Mesendoderm (in vitro differentiated cells): ENCODE measurements around the gene DNER.

Experiments
- DNase-seq: peaks from one replicate; pipeline ENCODE4 v3.0.0; 2013
- H2AK5ac ChIP-seq: 2 replicates; pipeline ENCODE4 v1.6.1; 2013; ENCODE audit warnings: low read length, inconsistent platforms
- H2BK120ac ChIP-seq: 2 replicates; pipeline ENCODE4 v1.6.1; 2013; ENCODE audit warnings: low read depth, mild to moderate bottlenecking, low read length, moderate library complexity, mixed read lengths
- H2BK15ac ChIP-seq: replicated peaks from 2 replicates; pipeline ENCODE4 v1.6.1; 2013; ENCODE audit warnings: low read depth, mild to moderate bottlenecking, moderate library complexity
- H2BK5ac ChIP-seq: 2 replicates; pipeline ENCODE4 v1.6.1; 2013; ENCODE audit warnings: low read length, inconsistent platforms
- H3K18ac ChIP-seq: 2 replicates; pipeline ENCODE4 v1.6.1; 2013; ENCODE audit warnings: mild to moderate bottlenecking, low read length, mixed read lengths
- H3K23ac ChIP-seq: one replicate; pipeline ENCODE4 v1.6.1; 2013; ENCODE audit warnings: low read length
- H3K27ac ChIP-seq: 2 replicates; pipeline ENCODE4 v1.5.1; 2013; ENCODE audit warnings: low read depth, mild to moderate bottlenecking, inconsistent platforms, low read length, moderate library complexity
- H3K27me3 ChIP-seq: 2 replicates; pipeline ENCODE4 v1.6.1; 2013; ENCODE audit warnings: low read length, control low read depth, mild to moderate bottlenecking, inconsistent platforms; ENCODE audit not compliant: insufficient read depth, poor library complexity
- H3K36me3 ChIP-seq: 2 replicates; pipeline ENCODE4 v1.6.1; 2013; ENCODE audit warnings: low read length, inconsistent platforms; ENCODE audit not compliant: control insufficient read depth, insufficient read depth
- H3K4ac ChIP-seq: one replicate; pipeline ENCODE4 v1.6.1; 2013; ENCODE audit warnings: low read depth, mild to moderate bottlenecking, low read length, moderate library complexity
- H3K4me1 ChIP-seq: 2 replicates; pipeline ENCODE4 v1.6.1; 2013; ENCODE audit warnings: low read depth, low read length, inconsistent platforms; ENCODE audit not compliant: control insufficient read depth
- H3K4me2 ChIP-seq: 2 replicates; pipeline ENCODE4 v1.6.1; 2013; ENCODE audit warnings: low read length
- H3K4me3 ChIP-seq: 2 replicates; pipeline ENCODE4 v1.5.1; 2013; ENCODE audit warnings: mild to moderate bottlenecking, low read length
- H3K56ac ChIP-seq: one replicate; pipeline ENCODE4 v1.6.1; 2013; ENCODE audit warnings: low read length
- H3K79me1 ChIP-seq: 2 replicates; pipeline ENCODE4 v1.6.1; 2013; ENCODE audit warnings: low read length, inconsistent platforms
- H3K79me2 ChIP-seq: 2 replicates; pipeline ENCODE4 v1.6.1; 2013; ENCODE audit warnings: mild to moderate bottlenecking, low read length; ENCODE audit not compliant: control insufficient read depth, insufficient read depth
- H3K9ac ChIP-seq: 2 replicates; pipeline ENCODE4 v1.6.1; 2013; ENCODE audit warnings: low read length, inconsistent platforms
- H4K5ac ChIP-seq: one replicate; pipeline ENCODE4 v1.6.1; 2013; ENCODE audit warnings: low read length
- H4K8ac ChIP-seq: one replicate; pipeline ENCODE4 v1.6.1; 2013; ENCODE audit warnings: low read depth, mild to moderate bottlenecking, control low read depth, low read length, moderate library complexity
- WGBS: extraction: QIAGEN DNeasy Blood & Tissue Kit; methylation state at CpG from one replicate; pipeline ENCODE4 v1.1.7; 2013; ENCODE audit warnings: low lambda C conversion rate, missing lambda C conversion rate; ENCODE audit not compliant: insufficient coverage; ENCODE audit errors: extremely low coverage; 5-methylcytosine and 5-hydroxymethylcytosine counted together

The DNER gene

DNA sequence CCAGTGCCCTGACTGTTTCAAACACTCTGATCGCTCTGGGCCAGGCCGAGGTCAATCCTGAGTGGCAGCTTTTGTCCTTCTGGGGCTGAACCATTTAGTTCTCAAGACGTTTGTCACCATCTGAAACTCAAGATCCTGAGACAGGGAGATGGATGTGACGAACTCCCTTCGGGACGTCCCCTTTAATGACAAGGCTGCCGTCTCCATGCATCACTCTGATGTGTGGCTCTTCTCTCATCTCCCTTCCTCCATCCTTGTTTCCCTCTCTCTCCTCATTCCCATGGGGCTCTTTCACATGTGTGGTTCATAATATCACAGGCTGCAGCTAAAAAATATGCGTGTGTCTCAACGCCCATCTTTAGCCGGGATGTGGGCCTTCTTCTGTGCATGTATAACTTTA is 189.6 kb downstream of the DNER start:
- H3K79me1 ChIP-seq: no peaks in the 10 kb centered on the region
- H3K27ac ChIP-seq: no peak overlapping the region
- no CpG with 5 or more reads among the region's 10 CpGs for WGBS
- H3K56ac ChIP-seq: no peak overlapping the region
- no peak overlapping the region for H4K5ac ChIP-seq
- no peak overlapping the region for H3K18ac ChIP-seq
- no peak overlapping the region for H3K23ac ChIP-seq
- no peak for DNase-seq
- H2AK5ac ChIP-seq: no peak overlapping the region
- H2BK120ac ChIP-seq: no peak overlapping the region
- H4K8ac ChIP-seq: no peak overlapping the region
- H3K4me3 ChIP-seq: no peak overlapping the region
- H3K36me3 ChIP-seq: no peaks in the 10 kb centered on the region
- H3K4me2 ChIP-seq: no peak overlapping the region
- H2BK15ac ChIP-seq: no peak overlapping the region
- H3K9ac ChIP-seq: no peak overlapping the region
- H3K79me2 ChIP-seq: no peaks in the 10 kb centered on the region
- H3K4me1 ChIP-seq: no peaks in the 10 kb centered on the region
- H3K4ac ChIP-seq: no peak overlapping the region
- H3K27me3 ChIP-seq: no peaks in the 10 kb centered on the region
- no peak overlapping the region for H2BK5ac ChIP-seq

DNA sequence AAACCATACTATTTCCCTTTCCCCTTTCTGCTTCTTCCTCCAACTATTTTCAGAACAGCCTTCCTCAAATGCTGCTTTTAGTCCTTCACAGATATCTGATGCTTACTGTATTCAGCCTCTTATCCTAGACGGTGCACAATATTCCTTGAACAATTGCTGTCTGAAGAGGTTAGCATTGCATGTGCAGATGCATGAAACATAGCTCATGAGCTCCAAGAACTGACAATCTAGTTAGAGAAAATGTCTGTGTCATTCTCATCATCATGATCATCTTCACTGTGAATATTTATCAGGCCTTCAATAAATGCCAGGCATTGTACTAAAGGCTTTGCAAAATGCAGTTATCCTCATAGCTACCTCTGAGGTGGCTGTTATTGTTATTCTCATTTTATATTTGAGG is 190.7 kb downstream of the DNER start:
- no peak overlapping the region for H3K4me2 ChIP-seq
- no peak for DNase-seq
- H4K5ac ChIP-seq: no peak overlapping the region
- no peaks in the 10 kb centered on the region for H3K79me1 ChIP-seq
- no peaks in the 10 kb centered on the region for H3K79me2 ChIP-seq
- WGBS: no CpG with 5 or more reads among the region's 1 CpG
- H3K4me1 ChIP-seq: no peaks in the 10 kb centered on the region
- H3K23ac ChIP-seq: no peak overlapping the region
- no peak overlapping the region for H4K8ac ChIP-seq
- no peak overlapping the region for H3K4me3 ChIP-seq
- no peak overlapping the region for H3K18ac ChIP-seq
- H3K27me3 ChIP-seq: no peaks in the 10 kb centered on the region
- no peak overlapping the region for H3K9ac ChIP-seq
- H3K4ac ChIP-seq: no peak overlapping the region
- no peak overlapping the region for H2BK15ac ChIP-seq
- no peak overlapping the region for H3K27ac ChIP-seq
- H2AK5ac ChIP-seq: no peak overlapping the region
- no peak overlapping the region for H2BK120ac ChIP-seq
- H3K36me3 ChIP-seq: no peaks in the 10 kb centered on the region
- H3K56ac ChIP-seq: no peak overlapping the region
- no peak overlapping the region for H2BK5ac ChIP-seq

DNA sequence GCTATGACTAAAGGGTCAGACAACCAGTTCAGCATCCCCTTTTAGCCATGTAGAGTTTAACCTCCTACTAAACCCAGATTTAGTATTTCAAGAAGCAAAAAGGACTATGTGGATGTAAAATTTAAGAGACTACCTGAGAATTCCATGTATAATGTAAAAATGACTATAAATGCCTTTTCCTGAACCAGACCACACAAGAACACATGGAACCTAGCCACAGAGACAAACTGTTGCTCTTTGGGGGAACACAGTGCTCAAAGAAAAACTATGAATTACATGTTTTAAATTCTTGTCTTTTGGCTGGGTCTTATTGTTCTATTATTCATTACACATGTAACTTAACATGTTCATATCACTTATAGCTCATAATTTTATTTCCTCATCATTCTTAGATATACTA is 192.8 kb downstream of the DNER start:
- Histone ChIP-seq H4K8ac (no peak overlapping the region), H3K18ac (no peak overlapping the region), H3K9ac (no peak overlapping the region), H3K4me1 (no peaks in the 10 kb centered on the region), H2BK15ac (no peak overlapping the region), H3K79me1 (no peaks in the 10 kb centered on the region), H3K23ac (no peak overlapping the region), H2BK120ac (no peak overlapping the region), H4K5ac (no peak overlapping the region), H3K36me3 (no peaks in the 10 kb centered on the region), H2AK5ac (no peak overlapping the region), H3K4me2 (no peak overlapping the region), H3K4me3 (no peak overlapping the region), H3K56ac (no peak overlapping the region), H3K79me2 (no peaks in the 10 kb centered on the region), H3K27ac (no peak overlapping the region), H2BK5ac (no peak overlapping the region), H3K4ac (no peak overlapping the region), H3K27me3 (no peaks in the 10 kb centered on the region)
- DNase-seq: no peak

DNA sequence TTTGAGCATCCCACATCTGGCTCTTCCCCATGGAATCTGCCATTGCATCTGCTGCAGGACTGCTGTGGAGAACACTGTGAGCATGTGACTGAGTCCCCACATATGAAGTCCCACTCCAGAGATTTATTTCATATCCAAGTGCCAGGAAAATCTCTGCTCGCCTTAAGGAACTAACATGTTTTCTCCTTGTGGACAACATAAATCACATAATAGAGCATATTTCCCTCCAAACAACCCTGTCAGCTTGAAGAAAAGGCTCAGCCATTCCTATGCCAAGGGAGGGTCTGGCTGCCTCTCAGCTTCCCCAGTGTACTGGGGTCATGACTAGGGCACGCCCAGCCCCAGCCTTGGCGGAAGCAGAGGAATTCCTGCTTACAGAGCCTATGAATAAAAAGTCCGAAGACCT is 193.7 kb downstream of the DNER start:
- H3K4me2 ChIP-seq: no peak overlapping the region
- H3K36me3 ChIP-seq: no peaks in the 10 kb centered on the region
- no peak overlapping the region for H3K23ac ChIP-seq
- H4K5ac ChIP-seq: no peak overlapping the region
- H3K27ac ChIP-seq: no peak overlapping the region
- WGBS: no CpG with 5 or more reads among the region's 4 CpGs
- H3K79me1 ChIP-seq: no peaks in the 10 kb centered on the region
- H3K27me3 ChIP-seq: no peaks in the 10 kb centered on the region
- no peak overlapping the region for H2BK120ac ChIP-seq
- H2BK5ac ChIP-seq: no peak overlapping the region
- H3K56ac ChIP-seq: no peak overlapping the region
- H2BK15ac ChIP-seq: no peak overlapping the region
- H3K18ac ChIP-seq: no peak overlapping the region
- no peaks in the 10 kb centered on the region for H3K79me2 ChIP-seq
- H3K9ac ChIP-seq: no peak overlapping the region
- no peak overlapping the region for H4K8ac ChIP-seq
- H2AK5ac ChIP-seq: no peak overlapping the region
- H3K4ac ChIP-seq: no peak overlapping the region
- no peak overlapping the region for H3K4me3 ChIP-seq
- no peaks in the 10 kb centered on the region for H3K4me1 ChIP-seq
- no peak for DNase-seq

DNA sequence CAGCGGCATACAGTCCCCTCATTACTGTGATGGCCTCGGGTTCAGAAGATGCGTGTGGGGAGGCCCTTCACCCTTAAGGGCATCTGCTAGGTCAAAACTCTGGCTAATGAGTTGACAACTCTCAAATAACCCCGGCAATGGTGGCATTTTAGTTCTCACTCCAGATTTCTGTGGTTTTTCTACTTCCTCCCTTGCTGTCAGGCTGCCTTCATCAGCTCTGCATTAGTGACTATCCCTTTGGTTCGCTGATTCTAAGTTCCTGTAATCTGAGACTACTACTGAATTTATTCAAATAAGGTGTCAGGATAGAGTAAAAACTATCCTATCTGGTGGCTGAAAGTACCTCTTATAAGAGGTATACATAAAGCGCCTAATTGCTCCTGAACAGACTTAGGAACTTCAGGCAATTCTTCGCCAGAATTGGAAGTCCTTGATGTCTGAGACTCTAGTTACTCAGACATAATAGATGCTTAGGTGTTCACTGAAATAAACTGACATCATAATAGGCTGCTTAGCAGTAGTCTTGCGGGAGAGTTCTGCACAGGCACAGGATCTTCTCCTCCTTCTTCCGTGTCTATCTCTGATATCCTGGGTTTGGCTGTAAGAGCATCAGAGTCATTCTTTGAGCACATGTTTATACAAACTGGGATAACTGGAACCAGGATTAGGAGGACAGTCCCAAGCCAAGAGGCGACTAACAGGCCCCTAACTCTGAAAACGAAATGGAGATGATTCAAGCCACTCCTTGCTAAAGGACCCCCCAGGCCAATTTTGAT is 194.5 kb downstream of the DNER start:
- no peak overlapping the region for H3K56ac ChIP-seq
- H2BK15ac ChIP-seq: no peak overlapping the region
- no CpG with 5 or more reads among the region's 11 CpGs for WGBS
- no peak overlapping the region for H3K27ac ChIP-seq
- H3K79me2 ChIP-seq: no peaks in the 10 kb centered on the region
- H3K36me3 ChIP-seq: no peaks in the 10 kb centered on the region
- no peak overlapping the region for H3K4me2 ChIP-seq
- H3K9ac ChIP-seq: no peak overlapping the region
- no peaks in the 10 kb centered on the region for H3K27me3 ChIP-seq
- no peak overlapping the region for H3K18ac ChIP-seq
- no peak overlapping the region for H4K8ac ChIP-seq
- no peak overlapping the region for H3K4me3 ChIP-seq
- H2BK120ac ChIP-seq: no peak overlapping the region
- no peak overlapping the region for H4K5ac ChIP-seq
- H3K23ac ChIP-seq: no peak overlapping the region
- H3K4ac ChIP-seq: no peak overlapping the region
- H3K79me1 ChIP-seq: no peaks in the 10 kb centered on the region
- no peaks in the 10 kb centered on the region for H3K4me1 ChIP-seq
- no peak overlapping the region for H2BK5ac ChIP-seq
- no peak for DNase-seq
- no peak overlapping the region for H2AK5ac ChIP-seq

DNA sequence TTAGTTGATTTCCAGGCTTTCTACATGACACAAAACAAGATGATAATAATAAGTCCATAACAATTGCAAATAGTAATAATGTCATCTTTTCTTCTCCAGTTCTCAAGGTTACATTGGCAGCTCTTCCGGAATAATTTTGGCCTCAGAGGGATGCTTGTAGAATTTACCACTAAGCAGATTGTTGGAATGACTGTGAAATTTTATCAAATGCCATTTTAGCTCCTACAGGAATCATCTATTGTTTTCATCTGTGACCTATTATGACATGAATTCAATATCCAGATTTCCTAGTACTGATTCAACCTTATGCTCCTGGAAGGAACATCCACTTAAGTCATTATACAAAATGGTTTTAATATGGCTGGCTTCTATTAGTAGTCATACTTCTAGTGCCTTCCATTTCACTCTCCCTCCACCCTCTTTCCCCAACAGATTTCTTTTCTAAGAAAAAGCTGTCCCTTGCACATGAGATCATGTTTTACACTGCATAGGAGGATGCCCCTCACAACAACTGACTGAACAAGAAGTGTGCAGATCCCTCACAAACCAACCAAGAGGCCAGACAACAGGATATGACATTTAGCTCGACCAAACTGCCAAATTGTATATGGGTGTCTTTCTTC is 200.0 kb downstream of the DNER start:
- Histone ChIP-seq H3K18ac (no peak overlapping the region), H3K36me3 (no peaks in the 10 kb centered on the region), H4K5ac (no peak overlapping the region), H3K9ac (no peak overlapping the region), H3K23ac (no peak overlapping the region), H3K79me2 (no peaks in the 10 kb centered on the region), H3K4me1 (no peaks in the 10 kb centered on the region), H2BK5ac (no peak overlapping the region), H2AK5ac (no peak overlapping the region), H3K4ac (no peak overlapping the region), H2BK15ac (no peak overlapping the region), H2BK120ac (no peak overlapping the region), H3K27ac (no peak overlapping the region), H3K27me3 (no peaks in the 10 kb centered on the region), H4K8ac (no peak overlapping the region), H3K4me3 (no peak overlapping the region), H3K79me1 (no peaks in the 10 kb centered on the region), H3K4me2 (no peak overlapping the region), H3K56ac (no peak overlapping the region)
- WGBS: no CpG with 5 or more reads among the region's 2 CpGs
- no peak for DNase-seq
